GM23248 (cell line): ENCODE results near the gene TNNT2.

Source experiments
- EZH2 ChIP-seq: fragments of 200-600 bp; sonication (generic); IDR thresholded peaks from 2 replicates; pipeline ENCODE4 v1.6.1; 2018; ENCODE audit warnings: antibody characterized with exemption, mild to moderate bottlenecking; ENCODE audit not compliant: insufficient read depth, poor library complexity, severe bottlenecking
- EZH2phosphoT487 ChIP-seq: fragments of 200-600 bp; sonication (generic); IDR thresholded peaks from 2 replicates; pipeline ENCODE4 v1.6.1; 2018; ENCODE audit warnings: antibody characterized with exemption, moderate library complexity, mild to moderate bottlenecking, low read depth; ENCODE audit not compliant: insufficient read depth

DNA sequence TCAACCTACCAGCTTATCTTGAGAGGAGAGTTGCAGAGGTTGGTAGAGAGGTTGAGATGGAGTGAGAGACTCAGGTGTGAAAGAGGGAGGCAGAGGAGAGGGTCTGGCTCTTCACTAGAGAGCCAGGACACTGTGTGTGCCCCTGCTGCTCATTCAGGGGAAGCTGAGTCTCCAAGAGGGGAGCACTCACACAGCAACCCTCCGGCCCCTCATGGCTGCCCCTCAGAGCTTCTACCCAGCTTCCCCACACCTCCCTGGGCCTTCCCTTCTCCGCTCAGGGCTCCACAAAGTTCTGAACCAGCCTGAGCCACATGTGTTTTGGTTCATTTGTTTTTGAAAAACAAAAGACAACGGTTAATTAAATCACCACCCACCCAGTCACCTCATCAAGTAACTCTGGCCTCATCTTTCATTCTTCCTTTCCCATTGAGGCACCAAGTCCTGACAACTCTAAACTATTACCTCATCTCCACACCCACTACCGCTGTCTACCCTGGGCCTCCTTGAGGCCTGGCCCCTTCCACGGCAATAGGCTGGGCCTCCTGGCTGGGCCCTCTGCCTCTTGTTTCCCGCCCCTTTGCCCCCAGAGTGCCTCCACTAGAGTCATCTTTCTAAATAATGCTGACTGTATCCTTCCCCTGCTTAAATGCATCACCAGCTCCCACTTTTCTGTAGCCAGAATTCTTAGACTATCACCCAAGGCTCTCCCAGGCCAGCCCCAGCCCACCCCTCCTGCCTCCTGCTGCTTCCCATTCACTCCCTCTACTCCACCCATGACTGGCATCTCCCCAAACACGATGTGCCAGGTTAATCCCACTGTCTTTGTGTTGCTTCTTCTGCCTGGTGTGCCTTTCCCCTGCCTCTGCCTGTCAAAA, 33.0 kb downstream of the TNNT2 start:
- no peak for TF ChIP-seq EZH2
- TF ChIP-seq EZH2phosphoT487: no peak
